DOHH2 (cell line): ENCODE results near the gene ACTG1.

Experiments
- H3F3A ChIP-seq: fragments of 200-600 bp; sonication (generic), shearing (Covaris generic); 2 replicates; pipeline ENCODE4 v1.6.0; 2016; ENCODE audit warnings: antibody characterized with exemption, mild to moderate bottlenecking; ENCODE audit not compliant: control insufficient read depth, insufficient read depth
- H3K27ac ChIP-seq: fragments of 200-600 bp; sonication (generic); 2 replicates; pipeline ENCODE4 v1.5.1; 2014; ENCODE audit warnings: low read depth, mild to moderate bottlenecking, low read length, moderate library complexity
- H3K27me3 ChIP-seq: fragments of 200-600 bp; sonication (generic); 2 replicates; pipeline ENCODE4 v1.6.1; 2014; ENCODE audit warnings: mild to moderate bottlenecking, low read length, mixed read lengths; ENCODE audit not compliant: control insufficient read depth
- H3K36me3 ChIP-seq: fragments of 200-600 bp; sonication (generic); 2 replicates; pipeline ENCODE4 v1.6.1; 2014; ENCODE audit warnings: mild to moderate bottlenecking, low read length, moderate library complexity, mixed read lengths; ENCODE audit not compliant: control insufficient read depth
- H3K4me1 ChIP-seq: fragments of 200-600 bp; sonication (generic); 2 replicates; pipeline ENCODE4 v1.6.1; 2014; ENCODE audit warnings: mild to moderate bottlenecking, low read length, mixed read lengths; ENCODE audit not compliant: control insufficient read depth
- H3K4me2 ChIP-seq: fragments of 200-600 bp; sonication (generic); 2 replicates; pipeline ENCODE4 v1.6.0; 2014; ENCODE audit warnings: mild to moderate bottlenecking, low read length, moderate library complexity
- H3K4me3 ChIP-seq: fragments of 200-600 bp; sonication (generic); 2 replicates; pipeline ENCODE4 v1.5.1; 2014; ENCODE audit warnings: mild to moderate bottlenecking, low read length, mixed read lengths
- H3K79me2 ChIP-seq: fragments of 200-600 bp; sonication (generic); 2 replicates; pipeline ENCODE4 v1.6.1; 2014; ENCODE audit warnings: mild to moderate bottlenecking, low read length, mixed read lengths; ENCODE audit not compliant: control insufficient read depth
- H3K9me2 ChIP-seq: fragments of 200-600 bp; sonication (generic); replicated peaks from 2 replicates; pipeline ENCODE4 v1.6.1; 2014; ENCODE audit warnings: mild to moderate bottlenecking, low read length, mixed read lengths; ENCODE audit not compliant: control insufficient read depth
- H3K9me3 ChIP-seq: fragments of 200-600 bp; sonication (generic); 2 replicates; pipeline ENCODE4 v1.6.1; 2014; ENCODE audit warnings: antibody characterized with exemption, low read length, mixed read lengths; ENCODE audit not compliant: control insufficient read depth, insufficient read depth
- H4K20me1 ChIP-seq: fragments of 200-600 bp; sonication (generic); 2 replicates; pipeline ENCODE4 v1.6.0; 2014; ENCODE audit warnings: low read depth, mild to moderate bottlenecking, antibody characterized with exemption, low read length, moderate library complexity; ENCODE audit not compliant: control insufficient read depth, insufficient read depth
- CTCF ChIP-seq: fragments of 200-600 bp; sonication (generic); IDR thresholded peaks from one replicate; pipeline ENCODE4 v1.5.1; 2014; ENCODE audit warnings: antibody characterized with exemption, mild to moderate bottlenecking, low read depth, low read length; ENCODE audit not compliant: poor library complexity, severe bottlenecking
- EZH2phosphoT487 ChIP-seq: fragments of 200-600 bp; sonication (generic); IDR thresholded peaks from 2 replicates; pipeline ENCODE4 v1.6.1; 2017; ENCODE audit warnings: borderline replicate concordance, mild to moderate bottlenecking, antibody characterized with exemption, low read length, moderate library complexity, mixed read lengths

ACTG1 gene

GRCh38 chr17:81512562-81513371, at the start of gene ACTG1:
Gene ACTG1, minus strand, starts transcription at chr17:81512799. Its CDS starts 445 bp downstream, at chr17:81512354.
- Histone ChIP-seq H3F3A (peaks cover 77% of the 10 kb centered on the region), H3K4me2 (peak within 1 kb of the TSS; percentile 91), H3K9me3 (no peaks in the 10 kb centered on the region), H4K20me1 (peaks cover 31% of the 10 kb centered on the region), H3K79me2 (peaks cover 64% of the 10 kb centered on the region), H3K4me1 (peaks cover 63% of the 10 kb centered on the region), H3K36me3 (peaks cover 52% of the 10 kb centered on the region), H3K4me3 (peak within 1 kb of the TSS; percentile 93), H3K9me2 (no peaks in the 10 kb centered on the region), H3K27ac (peak within 1 kb of the TSS; percentile 93), H3K27me3 (no peaks in the 10 kb centered on the region)
- TF ChIP-seq CTCF (no peak), EZH2phosphoT487 (no peak)

GRCh38 chr17:81561494-81561885, 48.9 kb upstream of the ACTG1 start:
- TF ChIP-seq EZH2phosphoT487, result no peak
- no peak for TF ChIP-seq CTCF
- 0 out of 2 replicates have a peak overlapping the region, but pooled peaks have one; percentile 7 for H3K4me2 ChIP-seq
- peaks cover 72% of the 10 kb centered on the region for H3K36me3 ChIP-seq
- no peaks in the 10 kb centered on the region for H3K27me3 ChIP-seq
- H3K79me2 ChIP-seq, result no peaks in the 10 kb centered on the region
- no peaks in the 10 kb centered on the region for H4K20me1 ChIP-seq
- no peak overlapping the region for H3K4me3 ChIP-seq
- no peaks in the 10 kb centered on the region for H3K9me3 ChIP-seq
- peaks cover 5% of the 10 kb centered on the region for H3F3A ChIP-seq
- H3K9me2 ChIP-seq, result no peaks in the 10 kb centered on the region
- peaks cover 12% of the 10 kb centered on the region for H3K4me1 ChIP-seq
- H3K27ac ChIP-seq, result peak overlapping the region; percentile 26; the same call in 1 of the 2 replicates

GRCh38 chr17:81558941-81559806, 46.6 kb upstream of the ACTG1 start:
- Histone ChIP-seq H3K27ac (no peak overlapping the region), H3K4me1 (peaks cover 16% of the 10 kb centered on the region), H3F3A (peaks cover 5% of the 10 kb centered on the region), H3K4me2 (no peak overlapping the region), H3K27me3 (no peaks in the 10 kb centered on the region), H3K4me3 (no peak overlapping the region), H3K9me2 (no peaks in the 10 kb centered on the region), H3K36me3 (peaks cover 50% of the 10 kb centered on the region), H4K20me1 (no peaks in the 10 kb centered on the region), H3K9me3 (no peaks in the 10 kb centered on the region), H3K79me2 (no peaks in the 10 kb centered on the region)
- TF ChIP-seq EZH2phosphoT487 (no peak), CTCF (peak; percentile 10)
